Stimulated activated CD8-positive, alpha-beta memory T cell treated with anti-CD3 and anti-CD28 coated beads, Interleukin-15, amount 100 ng/mL, for 48 hours (primary cell): ENCODE data around the gene RPL38.

ENCODE experiments used
- DNase-seq, 2 donors: peaks; one replicate each; pipeline ENCODE4 v3.0.0-alpha.2; 2020; ENCODE audit warnings: low read depth in 2 of 2

The RPL38 gene

GRCh38 chr17:74224959-74225725 lies 21.7 kb downstream of the RPL38 start:
- no peak for DNase-seq

- DNase-seq = no peak
These were observed 22.8 kb downstream of the RPL38 start for GRCh38 chr17:74226252-74226651.

GRCh38 chr17:74227271-74228080 lies 24.0 kb downstream of the RPL38 start:
- no peak for DNase-seq

- DNase-seq = no peak
These were observed 25.0 kb downstream of the RPL38 start for GRCh38 chr17:74228306-74228978.

GRCh38 chr17:74230896-74231295 lies 27.4 kb downstream of the RPL38 start:
- no peak for DNase-seq

GRCh38 chr17:74231928-74232907 lies 28.7 kb downstream of the RPL38 start:
- DNase-seq = no peak

- no peak for DNase-seq
These were observed 30.5 kb downstream of the RPL38 start for GRCh38 chr17:74233937-74234336.

- no peak for DNase-seq
These were observed 31.0 kb downstream of the RPL38 start for GRCh38 chr17:74234486-74234885.

- DNase-seq = no peak
These were observed 31.6 kb downstream of the RPL38 start for GRCh38 chr17:74235040-74235581.

GRCh38 chr17:74235911-74236371 lies 32.5 kb downstream of the RPL38 start:
- no peak for DNase-seq

GRCh38 chr17:74237321-74237720 lies 33.8 kb downstream of the RPL38 start:
- DNase-seq = no peak

- DNase-seq = no peak
These were observed 35.7 kb downstream of the RPL38 start for GRCh38 chr17:74239172-74239571.

- DNase-seq = no peak
These were observed 37.2 kb downstream of the RPL38 start for GRCh38 chr17:74240618-74241205.

- no peak for DNase-seq
These were observed 38.0 kb downstream of the RPL38 start for GRCh38 chr17:74241431-74241830.

- no peak for DNase-seq
These were observed 38.4 kb downstream of the RPL38 start for GRCh38 chr17:74241847-74242246.

- no peak for DNase-seq
These were observed 39.7 kb downstream of the RPL38 start for GRCh38 chr17:74243013-74243755.

GRCh38 chr17:74244128-74244527 lies 40.6 kb downstream of the RPL38 start:
- DNase-seq = no peak

- no peak for DNase-seq
These were observed 41.1 kb downstream of the RPL38 start for GRCh38 chr17:74244548-74244947.

GRCh38 chr17:74245145-74245831 lies 41.8 kb downstream of the RPL38 start:
- DNase-seq = no peak
